Loucy (cell line): ENCODE results near the gene MAPK1IP1L.

Experiments used
- H2AFZ ChIP-seq: fragments of 200-600 bp; sonication (generic); 2 replicates; pipeline ENCODE4 v1.6.0; 2016; ENCODE audit warnings: antibody characterized with exemption, mild to moderate bottlenecking, low read length, moderate library complexity
- H3F3A ChIP-seq: fragments of 200-600 bp; 2 replicates; pipeline ENCODE4 v1.6.0; 2016; ENCODE audit warnings: antibody characterized with exemption, low read depth, mild to moderate bottlenecking
- H3K27me3 ChIP-seq: fragments of 200-600 bp; sonication (generic); 2 replicates; pipeline ENCODE4 v1.6.1; 2014; ENCODE audit warnings: low read length, mild to moderate bottlenecking; ENCODE audit not compliant: insufficient read depth, poor library complexity, severe bottlenecking
- H3K36me3 ChIP-seq: fragments of 200-600 bp; sonication (generic); 2 replicates; pipeline ENCODE4 v1.6.1; 2016; ENCODE audit warnings: low read length; ENCODE audit not compliant: insufficient read depth
- H3K4me1 ChIP-seq: fragments of 200-600 bp; sonication (generic); 2 replicates; pipeline ENCODE4 v1.5.1; 2014; ENCODE audit warnings: low read length, mild to moderate bottlenecking; ENCODE audit not compliant: insufficient read depth, poor library complexity, severe bottlenecking
- H3K4me2 ChIP-seq: fragments of 200-600 bp; sonication (generic); 2 replicates; pipeline ENCODE4 v1.6.0; 2014; ENCODE audit warnings: antibody characterized with exemption, low read length, low read depth, mild to moderate bottlenecking; ENCODE audit not compliant: poor library complexity, severe bottlenecking
- H3K4me3 ChIP-seq: fragments of 200-600 bp; sonication (generic); 2 replicates; pipeline ENCODE4 v1.5.1; 2014; ENCODE audit warnings: low read length, mild to moderate bottlenecking, mixed read lengths; ENCODE audit not compliant: poor library complexity, severe bottlenecking
- H3K79me2 ChIP-seq: fragments of 200-600 bp; sonication (generic); 2 replicates; pipeline ENCODE4 v1.6.1; 2014; ENCODE audit warnings: low read length; ENCODE audit not compliant: insufficient read depth
- H3K9ac ChIP-seq: fragments of 200-600 bp; sonication (generic); 2 replicates; pipeline ENCODE4 v1.6.0; 2014; ENCODE audit warnings: mild to moderate bottlenecking, low read depth, low read length, moderate library complexity; ENCODE audit not compliant: poor library complexity, severe bottlenecking
- H3K9me2 ChIP-seq: fragments of 200-600 bp; sonication (generic); replicated peaks from 2 replicates; pipeline ENCODE4 v1.6.1; 2016; ENCODE audit warnings: low read depth, low read length, mixed read lengths
- H3K9me3 ChIP-seq: fragments of 200-600 bp; sonication (generic); 2 replicates; pipeline ENCODE4 v1.6.1; 2014; ENCODE audit warnings: mild to moderate bottlenecking, antibody characterized with exemption, low read length, low read depth; ENCODE audit not compliant: insufficient read depth
- H4K20me1 ChIP-seq: fragments of 200-600 bp; sonication (generic); 2 replicates; pipeline ENCODE4 v1.6.0; 2014; ENCODE audit warnings: antibody characterized with exemption, low read length, mild to moderate bottlenecking; ENCODE audit not compliant: insufficient read depth, poor library complexity, severe bottlenecking
- CTCF ChIP-seq: fragments of 200-600 bp; sonication (generic); conservative IDR thresholded peaks from 2 replicates; pipeline ENCODE4 v1.5.1; 2014; ENCODE audit warnings: mild to moderate bottlenecking, antibody characterized with exemption, low read length
- EZH2phosphoT487 ChIP-seq: fragments of 200-600 bp; IDR thresholded peaks from 2 replicates; pipeline ENCODE4 v1.6.1; 2018; ENCODE audit warnings: antibody characterized with exemption, mild to moderate bottlenecking, moderate library complexity, borderline replicate concordance

The MAPK1IP1L gene

DNA sequence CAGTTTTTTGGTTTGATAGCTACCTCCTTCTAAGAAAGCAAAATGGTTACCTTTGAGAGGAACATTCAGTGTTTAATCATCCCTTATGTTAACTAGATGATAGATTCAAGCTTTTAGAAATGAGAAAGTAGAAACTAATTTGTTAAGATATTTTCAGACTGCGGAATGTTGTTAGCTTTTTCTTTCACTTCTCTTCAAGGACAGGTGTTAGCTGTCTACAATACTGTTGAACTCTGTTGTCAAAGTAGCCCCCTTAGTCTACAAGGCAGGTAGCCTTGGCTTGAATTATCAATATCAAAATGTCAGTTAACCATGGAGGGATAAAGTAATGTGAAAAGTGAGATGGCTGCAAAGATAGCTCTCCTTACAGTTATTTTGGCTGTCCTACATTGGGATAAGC is 14.8 kb downstream of the MAPK1IP1L start:
- no peak overlapping the region for H2AFZ ChIP-seq
- peaks cover 42% of the 10 kb centered on the region; the same call in 1 of the 2 replicates for H3K36me3 ChIP-seq
- H3K9ac ChIP-seq, result no peak overlapping the region
- H3K4me2 ChIP-seq, result no peak overlapping the region
- H3K4me3 ChIP-seq, result no peak overlapping the region
- H3K79me2 ChIP-seq, result peaks cover 14% of the 10 kb centered on the region; the same call in 1 of the 2 replicates
- no peaks in the 10 kb centered on the region for H3K4me1 ChIP-seq
- H3K9me2 ChIP-seq, result no peaks in the 10 kb centered on the region
- peaks cover 13% of the 10 kb centered on the region for H4K20me1 ChIP-seq
- H3F3A ChIP-seq, result no peaks in the 10 kb centered on the region
- no peaks in the 10 kb centered on the region for H3K27me3 ChIP-seq
- TF ChIP-seq CTCF (no peak), EZH2phosphoT487 (no peak)
- H3K9me3 ChIP-seq, result no peaks in the 10 kb centered on the region

- Histone ChIP-seq H3K4me1 (peaks cover 11% of the 10 kb centered on the region), H4K20me1 (no peaks in the 10 kb centered on the region), H3F3A (no peaks in the 10 kb centered on the region), H3K9me2 (no peaks in the 10 kb centered on the region), H3K36me3 (no peaks in the 10 kb centered on the region; the same call in 1 of the 2 replicates), H3K79me2 (no peaks in the 10 kb centered on the region), H3K4me3 (no peak overlapping the region), H2AFZ (no peak overlapping the region), H3K9me3 (no peaks in the 10 kb centered on the region), H3K4me2 (no peak overlapping the region), H3K9ac (no peak overlapping the region), H3K27me3 (no peaks in the 10 kb centered on the region)
- TF ChIP-seq EZH2phosphoT487, result no peak
- no peak for TF ChIP-seq CTCF
These were observed 19.5 kb downstream of the MAPK1IP1L start for GRCh38 chr14:55070981-55071411.

- no peak overlapping the region for H2AFZ ChIP-seq
- TF ChIP-seq CTCF (no peak), EZH2phosphoT487 (no peak)
- H4K20me1 ChIP-seq, result no peaks in the 10 kb centered on the region
- no peaks in the 10 kb centered on the region for H3K27me3 ChIP-seq
- H3K79me2 ChIP-seq, result no peaks in the 10 kb centered on the region
- peaks cover 11% of the 10 kb centered on the region for H3K4me1 ChIP-seq
- no peak overlapping the region for H3K4me3 ChIP-seq
- no peaks in the 10 kb centered on the region for H3K9me2 ChIP-seq
- no peaks in the 10 kb centered on the region for H3K9me3 ChIP-seq
- H3K4me2 ChIP-seq, result no peak overlapping the region
- no peak overlapping the region for H3K9ac ChIP-seq
- H3K36me3 ChIP-seq, result no peaks in the 10 kb centered on the region
- no peaks in the 10 kb centered on the region for H3F3A ChIP-seq
These were observed 20.6 kb downstream of the MAPK1IP1L start for GRCh38 chr14:55071870-55072640.
